Stimulated activated CD4-positive, alpha-beta T cell treated with anti-CD3 and anti-CD28 coated beads, Interleukin-12 subunit alpha, Interleukin-12 subunit beta, amount 100 ng/mL, for 48 hours (primary cell): ENCODE results near the gene AK3.

ENCODE experiments used
- DNase-seq, 3 donors: peaks; one replicate each; pipeline ENCODE4 v3.0.0-alpha.2; 2020; ENCODE audit warnings: low read depth in 2 of 3, low spot score in 1 of 3

Gene AK3

GRCh38 chr9:4706971-4707622, 33.9 kb downstream of the AK3 start:
- no peak for DNase-seq

GRCh38 chr9:4706021-4706420, 35.0 kb downstream of the AK3 start:
- no peak for DNase-seq

GRCh38 chr9:4704129-4704528, 36.9 kb downstream of the AK3 start:
- no peak for DNase-seq

GRCh38 chr9:4701526-4701925, 39.5 kb downstream of the AK3 start:
- no peak for DNase-seq

- no peak for DNase-seq
Observed at GRCh38 chr9:4700932-4701331, 40.1 kb downstream of the AK3 start.

GRCh38 chr9:4700091-4700490, 40.9 kb downstream of the AK3 start:
- DNase-seq = no peak

- DNase-seq = no peak
Observed at GRCh38 chr9:4691795-4692194, 49.2 kb downstream of the AK3 start.

- DNase-seq = no peak
Observed at GRCh38 chr9:4690144-4690543, 50.9 kb downstream of the AK3 start.

GRCh38 chr9:4689687-4690104, 51.3 kb downstream of the AK3 start:
- DNase-seq = no peak

GRCh38 chr9:4689021-4689420, 52.0 kb downstream of the AK3 start:
- DNase-seq = no peak

- no peak for DNase-seq
Observed at GRCh38 chr9:4686584-4686983, 54.4 kb downstream of the AK3 start.

- DNase-seq = no peak
Observed at GRCh38 chr9:4686112-4686511, 54.9 kb downstream of the AK3 start.

GRCh38 chr9:4684820-4685219, 56.2 kb downstream of the AK3 start:
- DNase-seq = no peak

- DNase-seq = no peak
Observed at GRCh38 chr9:4680750-4681149, 60.3 kb downstream of the AK3 start.

GRCh38 chr9:4680173-4680525, 60.9 kb downstream of the AK3 start:
- DNase-seq = no peak

GRCh38 chr9:4679268-4680172, 61.5 kb downstream of the AK3 start, which contains the start of gene CDC37L1:
CDC37L1 (plus strand) TSS chr9:4679569; CDS start chr9:4679768, 199 bp downstream.
- peak; percentile 97 to 99 (median 99) for DNase-seq

- no peak for DNase-seq
Observed at GRCh38 chr9:4678679-4679267, 62.2 kb downstream of the AK3 start.

- DNase-seq = no peak
Observed at GRCh38 chr9:4677392-4677791, 63.6 kb downstream of the AK3 start.

GRCh38 chr9:4674783-4675182, 66.2 kb downstream of the AK3 start:
- DNase-seq = no peak

GRCh38 chr9:4671737-4672136, 69.3 kb downstream of the AK3 start:
- DNase-seq = no peak

GRCh38 chr9:4670591-4670990, 70.4 kb downstream of the AK3 start:
- no peak for DNase-seq

- no peak for DNase-seq
Observed at GRCh38 chr9:4669890-4670289, 71.1 kb downstream of the AK3 start.
